Activated naive CD8-positive, alpha-beta T cell (primary cell): ENCODE data around the gene SENP1.

ENCODE experiments used
- H3K27ac Mint-ChIP-seq: one replicate; pipeline ENCODE4 v1.8.0; 2021; ENCODE audit warnings: mixed read lengths
- H3K27me3 Mint-ChIP-seq: one replicate; pipeline ENCODE4 v1.8.0; 2021; ENCODE audit warnings: mixed read lengths
- H3K36me3 Mint-ChIP-seq: one replicate; pipeline ENCODE4 v1.8.0; 2021; ENCODE audit warnings: mixed read lengths
- H3K4me1 Mint-ChIP-seq: one replicate; pipeline ENCODE4 v1.8.0; 2021; ENCODE audit warnings: low read depth, mixed read lengths
- H3K4me3 Mint-ChIP-seq: one replicate; pipeline ENCODE4 v1.8.0; 2021; ENCODE audit warnings: mild to moderate bottlenecking, mixed read lengths
- H3K9me3 Mint-ChIP-seq: one replicate; pipeline ENCODE4 v1.8.0; 2021; ENCODE audit warnings: low read depth, mixed read lengths

Gene SENP1

GRCh38 chr12:48026060-48026827 is 79.6 kb downstream of the SENP1 start:
- Mint-ChIP-seq H3K36me3 (no peaks in the 10 kb centered on the region), H3K4me3 (no peak overlapping the region), H3K27ac (no peak overlapping the region), H3K9me3 (no peaks in the 10 kb centered on the region), H3K27me3 (peaks cover 2% of the 10 kb centered on the region), H3K4me1 (no peaks in the 10 kb centered on the region)

DNA sequence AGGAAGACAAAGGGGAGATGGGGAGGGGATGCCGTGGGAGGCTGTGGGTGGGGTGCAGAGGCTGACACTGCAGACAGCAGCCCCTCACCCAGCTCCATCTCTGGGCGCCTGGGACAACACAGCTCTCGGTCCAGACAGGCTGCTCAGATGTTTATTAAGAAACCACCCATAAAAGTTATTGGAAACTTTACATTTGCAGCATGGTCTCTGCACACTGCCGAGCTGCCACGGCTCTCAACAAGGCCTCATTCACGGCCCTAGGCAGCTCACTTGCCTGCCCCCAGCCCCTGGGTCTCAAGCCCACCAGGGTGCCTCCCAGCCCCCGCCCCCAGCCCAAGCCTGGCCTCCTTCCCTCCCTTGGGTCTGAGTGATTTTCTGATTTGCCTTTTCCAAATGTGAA is 80.6 kb downstream of the SENP1 start:
- no peak overlapping the region for H3K4me3 Mint-ChIP-seq
- H3K9me3 Mint-ChIP-seq = no peaks in the 10 kb centered on the region
- no peaks in the 10 kb centered on the region for H3K4me1 Mint-ChIP-seq
- H3K27me3 Mint-ChIP-seq = peaks cover 2% of the 10 kb centered on the region
- H3K27ac Mint-ChIP-seq = no peak overlapping the region
- no peaks in the 10 kb centered on the region for H3K36me3 Mint-ChIP-seq

DNA sequence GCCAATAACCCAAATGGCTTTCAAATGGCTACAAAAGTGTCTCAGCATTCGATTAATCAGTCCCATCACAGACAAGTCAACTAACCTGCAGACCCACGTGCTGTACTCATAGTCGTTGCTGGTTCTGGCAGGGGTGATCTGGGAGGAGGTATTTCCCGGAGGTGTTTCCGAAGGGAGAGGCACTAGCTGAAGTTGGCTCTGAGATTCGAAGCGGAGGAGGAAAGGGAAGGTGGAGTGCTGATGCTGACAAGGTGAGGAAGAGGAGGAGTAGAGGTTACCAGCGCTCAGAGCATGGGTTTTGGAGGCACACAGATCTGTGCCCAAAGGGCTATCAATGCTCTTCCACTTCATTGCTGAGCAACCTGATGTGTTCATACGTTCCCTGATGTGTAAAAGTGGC is 81.1 kb downstream of the SENP1 start:
- no peak overlapping the region for H3K27ac Mint-ChIP-seq
- H3K36me3 Mint-ChIP-seq = no peaks in the 10 kb centered on the region
- peaks cover 2% of the 10 kb centered on the region for H3K27me3 Mint-ChIP-seq
- no peaks in the 10 kb centered on the region for H3K9me3 Mint-ChIP-seq
- H3K4me1 Mint-ChIP-seq = no peaks in the 10 kb centered on the region
- H3K4me3 Mint-ChIP-seq = no peak overlapping the region

DNA sequence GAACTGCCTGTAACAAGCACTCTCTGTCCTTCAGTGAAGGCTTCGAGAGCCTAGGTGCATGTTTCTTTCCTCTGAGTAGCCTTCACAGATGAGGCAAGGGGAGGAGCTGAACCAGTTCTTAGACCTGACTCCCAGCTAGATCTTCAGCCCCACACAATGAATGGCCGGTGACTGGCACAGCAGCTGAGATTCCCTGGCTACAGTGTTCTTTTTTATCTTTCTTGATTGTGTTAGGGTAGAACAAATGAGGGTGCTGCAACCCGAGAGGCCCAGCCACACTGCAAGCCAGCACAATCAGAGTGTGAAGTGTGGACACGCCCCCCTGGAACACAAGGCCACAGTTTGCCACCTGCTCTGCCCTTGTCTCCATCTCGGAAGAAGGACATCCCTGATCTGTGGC is 82.5 kb downstream of the SENP1 start:
- no peak overlapping the region for H3K27ac Mint-ChIP-seq
- H3K27me3 Mint-ChIP-seq = peaks cover 7% of the 10 kb centered on the region
- no peak overlapping the region for H3K4me3 Mint-ChIP-seq
- no peaks in the 10 kb centered on the region for H3K4me1 Mint-ChIP-seq
- no peaks in the 10 kb centered on the region for H3K36me3 Mint-ChIP-seq
- H3K9me3 Mint-ChIP-seq = no peaks in the 10 kb centered on the region

GRCh38 chr12:48022676-48023385 is 83.0 kb downstream of the SENP1 start:
- no peak overlapping the region for H3K4me3 Mint-ChIP-seq
- no peaks in the 10 kb centered on the region for H3K36me3 Mint-ChIP-seq
- H3K4me1 Mint-ChIP-seq = no peaks in the 10 kb centered on the region
- H3K9me3 Mint-ChIP-seq = no peaks in the 10 kb centered on the region
- H3K27ac Mint-ChIP-seq = no peak overlapping the region
- H3K27me3 Mint-ChIP-seq = peaks cover 10% of the 10 kb centered on the region

- Mint-ChIP-seq H3K4me3 (no peak overlapping the region), H3K9me3 (no peaks in the 10 kb centered on the region), H3K27ac (no peak overlapping the region), H3K27me3 (peaks cover 10% of the 10 kb centered on the region), H3K36me3 (no peaks in the 10 kb centered on the region), H3K4me1 (no peaks in the 10 kb centered on the region)
Observed at GRCh38 chr12:48022180-48022521, 83.7 kb downstream of the SENP1 start.

GRCh38 chr12:48021485-48022179 is 84.2 kb downstream of the SENP1 start:
- no peak overlapping the region for H3K4me3 Mint-ChIP-seq
- peaks cover 10% of the 10 kb centered on the region for H3K27me3 Mint-ChIP-seq

GRCh38 chr12:48019639-48020265 is 86.1 kb downstream of the SENP1 start:
- H3K9me3 Mint-ChIP-seq = no peaks in the 10 kb centered on the region
- H3K27me3 Mint-ChIP-seq = peaks cover 10% of the 10 kb centered on the region
- H3K27ac Mint-ChIP-seq = no peak overlapping the region
- no peaks in the 10 kb centered on the region for H3K36me3 Mint-ChIP-seq
- no peak overlapping the region for H3K4me3 Mint-ChIP-seq
- no peaks in the 10 kb centered on the region for H3K4me1 Mint-ChIP-seq

More at GRCh38 chr12:48021485-48022179, 84.2 kb downstream of the SENP1 start:
- Mint-ChIP-seq H3K27ac (no peak overlapping the region), H3K9me3 (no peaks in the 10 kb centered on the region), H3K4me1 (no peaks in the 10 kb centered on the region), H3K36me3 (no peaks in the 10 kb centered on the region)

DNA sequence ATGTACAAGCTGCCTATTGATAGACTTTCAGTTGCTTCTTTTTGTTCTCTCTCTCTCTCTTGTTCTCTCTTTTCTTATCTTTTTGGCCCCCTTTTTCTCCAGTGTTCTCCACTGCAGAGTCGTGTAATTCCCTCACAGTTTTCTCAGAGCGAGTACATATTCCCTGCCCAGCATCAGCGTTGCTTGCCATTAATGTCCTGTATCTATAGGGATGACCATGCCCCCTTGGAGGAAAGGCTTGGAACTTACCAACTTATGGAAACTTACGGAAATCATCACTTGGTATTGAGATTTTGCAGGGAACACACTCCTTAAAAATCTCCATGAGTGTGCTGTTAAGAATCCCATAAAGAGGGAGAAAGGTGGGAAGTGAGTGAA is 87.3 kb downstream of the SENP1 start:
- H3K27ac Mint-ChIP-seq = no peak overlapping the region
- no peaks in the 10 kb centered on the region for H3K36me3 Mint-ChIP-seq
- H3K4me3 Mint-ChIP-seq = no peak overlapping the region
- no peaks in the 10 kb centered on the region for H3K4me1 Mint-ChIP-seq
- no peaks in the 10 kb centered on the region for H3K9me3 Mint-ChIP-seq
- peaks cover 10% of the 10 kb centered on the region for H3K27me3 Mint-ChIP-seq

DNA sequence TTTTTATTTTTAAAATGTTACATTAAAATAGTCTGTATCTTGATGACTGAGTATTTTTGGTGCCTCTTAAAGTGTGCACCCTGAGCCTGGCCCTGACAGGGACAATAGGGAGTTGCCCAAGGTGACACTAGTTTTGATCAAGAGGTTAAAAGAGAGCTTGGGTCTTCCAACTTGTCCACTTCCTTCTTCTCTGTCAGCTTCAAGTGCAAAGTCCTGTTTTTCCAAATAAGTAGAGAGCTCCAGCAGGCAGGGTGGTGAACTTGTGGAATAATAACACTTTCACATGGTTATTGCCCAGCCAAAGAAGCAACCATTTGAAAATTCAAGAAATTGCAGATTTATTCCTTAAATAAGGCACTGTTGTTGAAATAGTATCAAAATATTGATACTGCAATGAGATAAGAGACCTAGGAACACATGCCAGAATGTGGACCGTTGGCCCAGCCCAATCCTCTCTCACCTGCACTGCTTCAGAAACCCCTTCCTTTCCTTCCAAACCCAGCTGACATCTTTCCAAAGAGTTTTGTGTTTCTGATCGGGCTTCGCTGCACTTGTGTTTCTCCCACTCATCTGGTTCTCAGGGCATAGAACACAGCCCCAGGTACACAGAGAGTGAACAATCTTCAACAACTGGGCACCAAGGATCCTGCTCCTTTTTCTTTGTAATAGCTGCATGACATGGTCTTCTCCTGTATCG is 87.8 kb downstream of the SENP1 start:
- Mint-ChIP-seq H3K4me1 (no peaks in the 10 kb centered on the region), H3K27ac (no peak overlapping the region), H3K27me3 (peaks cover 13% of the 10 kb centered on the region), H3K9me3 (no peaks in the 10 kb centered on the region), H3K36me3 (no peaks in the 10 kb centered on the region), H3K4me3 (no peak overlapping the region)

DNA sequence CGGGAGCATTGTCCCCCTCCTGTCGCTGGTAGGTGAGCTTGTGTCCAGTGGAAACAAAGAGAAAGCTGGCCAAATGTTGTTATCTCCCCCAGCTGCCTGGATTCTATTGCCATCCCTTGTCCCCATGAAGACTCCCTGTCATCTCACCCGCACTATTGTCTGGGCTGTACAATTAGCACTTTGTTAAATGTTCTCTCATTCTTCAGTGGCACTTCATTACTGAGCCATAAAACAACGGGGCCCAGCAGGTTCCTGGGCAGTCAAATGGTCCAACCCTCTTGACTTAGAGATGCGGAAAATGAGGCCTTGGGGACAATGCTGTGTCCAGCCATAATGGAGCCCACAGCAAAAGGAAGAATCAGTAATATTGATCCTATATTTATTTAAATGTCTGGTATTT is 88.4 kb downstream of the SENP1 start:
- Mint-ChIP-seq H3K27me3 (peaks cover 13% of the 10 kb centered on the region), H3K27ac (no peak overlapping the region), H3K4me1 (no peaks in the 10 kb centered on the region)

DNA sequence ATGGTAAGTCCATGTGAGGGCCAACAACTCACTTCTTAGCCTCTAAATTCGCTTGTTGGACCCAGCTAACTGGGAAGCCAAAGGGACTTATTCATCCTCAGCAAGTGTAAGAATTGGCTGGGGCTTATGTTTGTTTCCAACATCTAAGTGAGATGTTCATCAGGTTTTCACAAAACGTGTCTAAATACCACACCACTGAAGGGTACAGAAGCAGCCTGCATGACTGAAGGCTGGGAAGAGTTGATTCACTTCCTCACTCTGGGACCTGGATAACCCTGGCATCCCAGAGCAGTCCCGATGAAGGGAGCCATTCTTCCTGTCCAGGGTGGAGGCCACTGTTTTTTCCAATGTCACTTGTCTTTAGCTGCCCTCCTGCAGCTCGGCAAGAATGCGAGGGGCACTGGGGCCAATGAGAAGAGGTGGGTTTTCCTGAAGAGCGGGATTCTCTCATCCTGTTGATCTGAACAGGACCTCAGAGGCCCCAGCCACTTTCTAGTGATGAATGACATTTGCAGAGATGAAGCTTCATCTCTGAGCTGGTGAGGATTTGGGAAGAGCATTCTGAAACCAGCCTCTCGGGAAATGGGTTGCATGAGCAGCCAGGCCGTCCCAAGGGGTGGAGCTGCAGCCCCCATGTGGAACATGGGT is 89.4 kb downstream of the SENP1 start:
- Mint-ChIP-seq H3K27me3 (peaks cover 13% of the 10 kb centered on the region), H3K4me3 (no peak overlapping the region)

More for the DNA sequence above, 88.4 kb downstream of the SENP1 start:
- H3K36me3 Mint-ChIP-seq = no peaks in the 10 kb centered on the region
- H3K9me3 Mint-ChIP-seq = no peaks in the 10 kb centered on the region
- H3K4me3 Mint-ChIP-seq = no peak overlapping the region

DNA sequence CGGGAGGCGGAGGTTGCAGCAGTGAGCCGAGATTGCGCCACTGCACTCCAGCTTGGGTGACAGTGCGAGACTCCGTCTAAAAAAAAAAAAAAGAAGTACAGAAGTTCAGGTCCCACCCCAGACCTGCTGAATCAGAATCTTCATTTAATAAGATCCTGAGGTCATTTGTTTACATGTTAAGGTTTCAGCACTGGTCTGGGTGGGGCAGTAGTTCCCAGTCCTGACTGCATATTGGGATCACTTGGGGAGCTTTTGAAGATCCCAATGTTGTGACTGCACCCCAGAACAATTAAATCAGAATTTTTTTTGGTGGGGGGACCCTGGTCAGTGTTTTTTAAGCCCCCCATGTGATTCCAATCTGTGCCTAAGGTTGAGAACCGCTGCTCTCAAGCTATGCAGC is 89.9 kb downstream of the SENP1 start:
- H3K4me3 Mint-ChIP-seq = no peak overlapping the region
- H3K4me1 Mint-ChIP-seq = no peaks in the 10 kb centered on the region
- no peaks in the 10 kb centered on the region for H3K9me3 Mint-ChIP-seq
- H3K36me3 Mint-ChIP-seq = no peaks in the 10 kb centered on the region
- H3K27me3 Mint-ChIP-seq = peaks cover 13% of the 10 kb centered on the region
- no peak overlapping the region for H3K27ac Mint-ChIP-seq

More for the DNA sequence above, 89.4 kb downstream of the SENP1 start:
- no peaks in the 10 kb centered on the region for H3K4me1 Mint-ChIP-seq
- no peaks in the 10 kb centered on the region for H3K9me3 Mint-ChIP-seq
- no peaks in the 10 kb centered on the region for H3K36me3 Mint-ChIP-seq
- H3K27ac Mint-ChIP-seq = no peak overlapping the region

DNA sequence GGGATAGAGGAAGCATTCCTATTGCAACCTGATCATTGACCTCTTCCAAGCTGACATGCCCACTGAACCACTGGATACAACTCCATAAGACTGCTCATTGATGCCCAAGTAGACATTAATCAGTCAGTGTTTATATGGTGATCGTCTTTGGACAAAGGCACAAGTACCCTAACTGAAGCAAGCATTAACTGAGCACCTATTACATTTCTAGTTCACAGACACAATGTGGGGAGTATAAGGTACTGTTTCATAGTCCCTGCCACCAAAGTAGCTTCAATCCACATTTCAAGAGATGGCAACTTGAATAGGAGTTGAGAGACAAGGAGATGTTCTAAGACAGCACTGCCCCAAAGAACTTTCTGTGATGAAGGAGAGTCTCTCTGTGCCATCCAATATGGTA is 90.8 kb downstream of the SENP1 start:
- Mint-ChIP-seq H3K27ac (no peak overlapping the region), H3K9me3 (no peaks in the 10 kb centered on the region), H3K27me3 (peaks cover 16% of the 10 kb centered on the region), H3K36me3 (no peaks in the 10 kb centered on the region), H3K4me3 (no peak overlapping the region), H3K4me1 (no peaks in the 10 kb centered on the region)
